ENCODE measurements around the gene ATXN8OS.
"Not testable (repeated sequence)": the region's sequence is repeated elsewhere in the genome, so short reads cannot be mapped to it uniquely, and the experiment has no call there.

ATXN8OS gene

GRCh38 chr13:70104481-70104880, 3.1 kb upstream of the ATXN8OS start:
- TF ChIP-seq CTCF (IDR thresholded peaks at IDR 0.05; ENCODE audit: low read depth, low read length, missing control alignments): no peak
- no peak for DNase-seq (ENCODE audit: extremely low read depth, low read depth)
- H3K4me3 ChIP-seq (replicated peaks; ENCODE audit: low read depth, low read length): no peak overlapping the region

- H3K4me3 ChIP-seq (replicated peaks; ENCODE audit: low read depth, low read length): no peak overlapping the region
- TF ChIP-seq CTCF (IDR thresholded peaks at IDR 0.05; ENCODE audit: low read depth, low read length, missing control alignments): no peak
- DNase-seq (ENCODE audit: extremely low read depth, low read depth): no peak
Observed at GRCh38 chr13:70107125-70107497, 515 bp upstream of the ATXN8OS start.

- DNase-seq (ENCODE audit: extremely low read depth, low read depth): no peak
- H3K4me3 ChIP-seq (replicated peaks; ENCODE audit: low read depth, low read length): no peak within 1 kb of the TSS
- no peak for TF ChIP-seq CTCF (IDR thresholded peaks at IDR 0.05; ENCODE audit: low read depth, low read length, missing control alignments)
Observed at GRCh38 chr13:70108356-70109105, 905 bp downstream of the ATXN8OS start, which contains the start of gene KLHL1. TSS of gene KLHL1 (minus strand) at chr13:70108452. CDS start at chr13:70107699, 753 bp downstream.

GRCh38 chr13:70117338-70117905, 9.8 kb downstream of the ATXN8OS start:
- TF ChIP-seq CTCF (IDR thresholded peaks at IDR 0.05; ENCODE audit: low read depth, low read length, missing control alignments): no peak
- no peak overlapping the region for H3K4me3 ChIP-seq (replicated peaks; ENCODE audit: low read depth, low read length)
- DNase-seq (ENCODE audit: extremely low read depth, low read depth): no peak

- no peak for TF ChIP-seq CTCF (IDR thresholded peaks at IDR 0.05; ENCODE audit: low read depth, low read length, missing control alignments)
- no peak for DNase-seq (ENCODE audit: extremely low read depth, low read depth)
- no peak overlapping the region for H3K4me3 ChIP-seq (replicated peaks; ENCODE audit: low read depth, low read length)
Observed at GRCh38 chr13:70125693-70126092, 18.1 kb downstream of the ATXN8OS start.

GRCh38 chr13:70128098-70128497, 20.5 kb downstream of the ATXN8OS start:
- DNase-seq (ENCODE audit: extremely low read depth, low read depth): no peak
- H3K4me3 ChIP-seq (replicated peaks; ENCODE audit: low read depth, low read length): no peak overlapping the region
- no peak for TF ChIP-seq CTCF (IDR thresholded peaks at IDR 0.05; ENCODE audit: low read depth, low read length, missing control alignments)

- DNase-seq (ENCODE audit: extremely low read depth, low read depth); H3K4me3 ChIP-seq (replicated peaks; ENCODE audit: low read depth, low read length): not testable (repeated sequence)
Observed at GRCh38 chr13:70142658-70143057, 35.0 kb downstream of the ATXN8OS start.

Data from HFF-Myc (cell line).